Renal pelvis (tissue), 4 donors: ENCODE data around the gene CEACAM1. TPM values are rescaled to one million over a fixed set of nuclear protein-coding genes. Genes with fewer than 3 reads are reported as not detected.
"Not testable (repeated sequence)": the region's sequence is repeated elsewhere in the genome, so short reads cannot be mapped to it uniquely, and the experiment has no call there.

ENCODE experiments used
- DNase-seq: peaks from one replicate; pipeline ENCODE4 v3.0.0-alpha.2; 2013
- polyA plus RNA-seq, 3 donors: library from polyadenylated mRNA; unstranded; fragments of 120-200 nt; gene quantifications; one replicate each; pipeline ENCODE4 v1.2.1, GENCODE V29; 2013; ENCODE audit not compliant: insufficient read length in 3 of 3

CEACAM1 gene
- polyA plus RNA-seq, 3 donors, result 7.7 to 17.6 (median 16.5) TPM

DNA sequence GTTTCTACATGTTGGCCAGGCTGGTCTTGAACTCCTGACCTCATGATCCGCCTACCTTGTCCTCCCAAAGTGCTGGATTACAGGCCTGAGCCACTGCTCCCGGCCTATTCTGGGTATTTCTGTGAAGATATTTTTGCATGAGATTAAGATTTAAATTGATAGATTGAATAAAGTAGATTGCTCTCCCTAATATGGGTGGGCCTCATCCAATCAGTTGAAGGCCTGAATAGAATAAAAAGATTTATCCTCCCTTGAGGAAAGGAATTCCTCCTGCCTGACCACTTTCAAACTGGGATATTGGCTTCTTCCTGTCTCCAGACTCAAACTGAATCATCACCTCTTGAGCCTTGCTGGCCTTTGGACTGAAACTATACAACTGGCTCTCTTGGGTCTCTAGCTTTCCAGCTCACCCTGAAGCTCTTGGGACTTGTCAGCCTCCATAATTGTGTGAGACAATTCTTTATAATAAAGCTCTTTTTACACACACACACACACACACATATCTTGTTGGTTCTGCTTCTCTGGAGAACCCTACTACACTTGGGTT is 49.4 kb downstream of the CEACAM1 start:
- no peak for DNase-seq

DNA sequence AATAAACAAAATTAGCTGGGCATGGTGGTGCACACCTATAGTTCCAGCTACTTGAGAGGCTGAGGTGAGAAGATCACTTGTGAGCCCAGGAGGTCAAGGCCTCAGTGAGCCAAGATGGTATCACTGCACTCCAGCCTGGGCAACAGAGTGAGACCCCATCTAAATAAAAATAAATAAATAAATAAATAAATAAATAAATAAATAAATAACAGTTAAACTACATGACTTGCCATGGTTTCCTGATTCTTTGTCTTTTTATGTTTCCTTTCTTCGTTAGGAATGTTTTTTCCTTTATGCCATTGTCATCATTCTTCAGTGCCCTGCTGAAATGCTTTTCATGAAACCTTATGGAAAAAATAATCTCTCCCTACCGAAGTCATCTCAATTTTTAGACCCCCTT is 50.3 kb downstream of the CEACAM1 start:
- DNase-seq, result no peak

DNA sequence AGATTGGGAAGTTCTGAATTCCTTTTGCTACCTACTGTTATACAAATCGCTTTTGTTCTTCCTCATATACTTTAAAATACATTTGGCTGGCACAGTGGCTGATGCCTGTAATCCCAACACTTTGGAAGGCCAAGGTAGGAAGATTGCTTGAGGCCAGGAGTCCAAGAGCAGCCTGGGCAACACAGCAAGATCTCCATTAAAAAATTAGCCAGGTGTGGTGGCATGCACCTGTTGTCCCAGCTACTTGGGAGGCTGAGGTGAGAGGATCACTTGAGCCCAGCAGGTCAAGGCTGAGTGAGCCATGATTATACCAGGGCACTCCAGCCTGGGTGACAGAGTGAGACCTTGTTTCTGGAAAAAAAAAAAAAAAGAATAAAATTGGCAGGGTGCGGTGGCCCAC is 51.2 kb downstream of the CEACAM1 start:
- DNase-seq, result no peak

GRCh38 chr19:42475366-42475765 is 52.9 kb downstream of the CEACAM1 start:
- no peak for DNase-seq

- no peak for DNase-seq
These were observed 53.5 kb downstream of the CEACAM1 start for GRCh38 chr19:42474743-42475142.

GRCh38 chr19:42473686-42474085 is 54.6 kb downstream of the CEACAM1 start:
- DNase-seq, result no peak

DNA sequence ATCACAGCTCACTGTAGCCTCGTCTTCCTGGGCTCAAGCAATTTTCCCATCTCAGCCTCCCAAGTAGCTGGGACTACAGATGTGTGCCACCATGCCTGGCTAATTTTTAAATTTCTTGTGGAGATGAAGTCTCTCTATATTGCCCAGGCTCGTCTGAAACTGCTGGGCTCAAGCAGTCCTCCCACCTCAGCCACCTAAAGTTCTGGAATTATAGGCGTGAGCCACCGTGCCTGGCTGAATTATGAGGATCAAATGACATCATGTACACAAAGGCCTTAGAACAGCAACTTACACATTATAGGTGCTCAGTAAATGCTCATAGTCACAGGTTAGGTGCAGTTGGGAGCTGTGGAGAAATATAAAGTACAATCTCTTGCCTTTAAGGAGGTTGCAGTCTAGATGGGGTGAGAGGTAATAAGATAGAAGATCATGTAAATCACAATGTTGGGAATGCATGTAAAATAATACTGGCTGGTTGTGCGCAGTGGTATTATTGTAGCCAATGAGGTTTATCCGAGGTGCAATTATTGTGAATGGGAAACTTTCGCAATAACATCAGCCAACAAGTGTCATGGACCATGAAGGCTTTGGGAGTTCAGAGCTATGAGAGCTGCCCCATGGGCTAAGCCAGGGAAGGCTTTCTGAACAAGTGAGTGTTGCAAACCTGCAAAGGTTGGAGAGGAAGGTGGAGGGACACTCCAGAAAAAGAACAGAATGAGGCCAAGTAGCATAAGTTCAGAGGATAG is 55.7 kb downstream of the CEACAM1 start:
- no peak for DNase-seq

- DNase-seq, result no peak
These were observed 56.6 kb downstream of the CEACAM1 start for GRCh38 chr19:42471554-42472249.

GRCh38 chr19:42469311-42470235 is 58.7 kb downstream of the CEACAM1 start:
- DNase-seq, result no peak

DNA sequence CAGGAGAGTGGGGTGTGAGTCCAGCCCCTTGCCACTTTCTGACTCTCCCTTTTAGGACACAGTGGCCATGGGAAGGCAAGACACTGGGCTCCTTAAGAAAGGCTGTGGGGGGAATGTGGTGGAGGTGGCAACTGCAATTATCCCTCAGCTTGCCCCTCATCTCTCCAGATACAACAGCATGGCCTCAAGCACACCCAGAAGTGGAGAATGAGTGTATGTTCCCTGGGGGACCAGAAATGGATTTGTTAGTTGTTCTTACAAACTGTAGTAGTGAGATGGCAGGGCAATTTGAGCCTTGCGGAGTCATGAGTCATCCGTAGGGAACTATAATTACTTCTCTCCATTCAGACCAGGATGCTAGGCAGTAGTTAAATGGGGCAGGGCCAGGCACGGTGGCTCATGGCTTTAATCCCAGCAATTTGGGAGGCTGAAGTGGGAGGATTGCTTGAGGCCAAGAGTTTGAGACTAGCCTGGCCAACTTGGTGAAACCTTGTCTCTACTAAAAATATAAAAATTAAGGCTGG is 59.9 kb downstream of the CEACAM1 start:
- DNase-seq, result no peak

GRCh38 chr19:42467183-42467760 is 61.0 kb downstream of the CEACAM1 start:
- DNase-seq, result no peak

DNA sequence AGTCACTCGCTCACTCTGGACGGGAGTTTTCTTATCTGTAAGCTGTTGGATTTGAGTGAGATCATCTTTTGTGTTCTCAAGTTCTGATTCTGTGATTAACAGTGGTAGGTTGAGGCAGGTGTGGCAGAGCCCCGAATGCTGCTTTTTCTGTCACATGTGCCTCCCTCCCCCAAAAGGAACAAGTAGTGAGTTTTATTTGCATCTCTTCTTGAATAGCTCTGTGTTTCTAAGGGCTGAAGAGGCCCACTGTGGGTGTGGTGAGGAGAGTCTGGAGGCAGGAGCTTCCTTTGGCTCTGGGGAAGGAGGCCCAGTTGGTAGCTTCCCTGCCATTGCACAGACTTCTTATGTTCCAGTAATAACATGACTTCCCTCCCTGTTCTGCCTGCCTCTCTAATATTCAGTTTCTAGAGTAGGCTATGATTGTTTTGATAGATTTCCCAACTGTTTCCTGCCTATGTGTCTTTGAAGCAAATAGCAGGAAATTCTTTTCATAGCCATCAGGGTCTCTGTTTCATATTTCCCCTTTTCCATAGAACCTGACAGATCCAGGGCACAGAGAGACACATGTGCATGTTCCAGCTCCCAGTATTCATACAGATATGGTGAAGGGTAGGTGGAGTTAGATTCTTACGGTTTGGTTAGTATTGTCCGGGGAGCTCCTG is 61.6 kb downstream of the CEACAM1 start:
- DNase-seq, result no peak

- no peak for DNase-seq
These were observed 62.4 kb downstream of the CEACAM1 start for GRCh38 chr19:42465827-42466280.

- no peak for DNase-seq
These were observed 66.5 kb downstream of the CEACAM1 start for GRCh38 chr19:42461700-42462324.

DNA sequence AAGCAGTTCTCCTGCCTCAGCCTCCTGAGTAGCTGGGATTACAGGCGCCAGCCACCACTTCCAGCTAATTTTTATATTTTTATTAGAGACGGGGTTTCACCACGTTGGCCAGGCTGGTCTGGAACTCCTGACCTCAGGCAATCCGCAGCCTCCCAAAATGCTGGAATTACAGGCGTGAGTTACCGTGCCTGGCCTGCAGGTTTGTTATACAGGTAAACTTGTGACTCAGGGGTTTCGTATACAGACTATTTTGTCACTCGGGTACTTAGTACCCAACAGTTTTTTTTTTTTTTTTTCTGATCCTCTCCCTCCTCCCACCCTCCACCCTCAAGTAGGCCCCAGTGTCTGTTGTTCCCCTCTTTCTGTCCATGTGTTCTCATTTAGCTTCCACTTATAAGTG is 67.0 kb downstream of the CEACAM1 start:
- DNase-seq, result not testable (repeated sequence)

- DNase-seq, result no peak
These were observed 68.4 kb downstream of the CEACAM1 start for GRCh38 chr19:42459926-42460325.
